Smooth muscle cell (in vitro differentiated cells): Measurements from ENCODE around the gene FHIT. TPM values are rescaled to one million over a fixed set of nuclear protein-coding genes. Genes with fewer than 3 reads are reported as not detected.

Experiments used
- DNase-seq: peaks from one replicate; lab custom pipeline; 2025; ENCODE audit not compliant: unreplicated experiment; lab: John Stamatoyannopoulos, UW
- H2AFZ ChIP-seq: fragments of 200-600 bp; sonication (generic); 2 replicates; pipeline ENCODE4 v1.6.0; 2016; ENCODE audit warnings: antibody characterized with exemption, low read depth, mild to moderate bottlenecking
- H3F3A ChIP-seq: fragments of 200-600 bp; sonication (generic); 2 replicates; pipeline ENCODE4 v1.6.0; 2017; ENCODE audit warnings: antibody characterized with exemption, low read depth
- H3K27ac ChIP-seq: fragments of 200-600 bp; sonication (generic); 2 replicates; pipeline ENCODE4 v1.5.1; 2016; ENCODE audit warnings: low read depth, mild to moderate bottlenecking
- H3K27me3 ChIP-seq: fragments of 200-600 bp; sonication (generic); 2 replicates; pipeline ENCODE4 v1.6.1; 2016; ENCODE audit warnings: low read depth, mild to moderate bottlenecking
- H3K36me3 ChIP-seq: fragments of 200-600 bp; sonication (generic); 2 replicates; pipeline ENCODE4 v1.5.1; 2016; ENCODE audit warnings: low read depth
- H3K4me1 ChIP-seq: fragments of 200-600 bp; sonication (generic); 2 replicates; pipeline ENCODE4 v1.5.1; 2016; ENCODE audit warnings: low read depth
- H3K4me2 ChIP-seq: fragments of 200-600 bp; sonication (generic); 2 replicates; pipeline ENCODE4 v1.6.0; 2016; ENCODE audit warnings: mild to moderate bottlenecking
- H3K4me3 ChIP-seq: fragments of 200-600 bp; sonication (generic); 2 replicates; pipeline ENCODE4 v1.5.1; 2016; ENCODE audit warnings: mild to moderate bottlenecking
- H3K79me2 ChIP-seq: fragments of 200-600 bp; sonication (generic); 2 replicates; pipeline ENCODE4 v1.6.0; 2016; ENCODE audit warnings: low read depth, mild to moderate bottlenecking
- H3K9ac ChIP-seq: fragments of 200-600 bp; sonication (generic); 2 replicates; pipeline ENCODE4 v1.6.0; 2016; ENCODE audit warnings: low read depth
- H3K9me3 ChIP-seq: fragments of 200-600 bp; sonication (generic); replicated peaks from 2 replicates; pipeline ENCODE4 v1.5.1; 2016; ENCODE audit warnings: low read depth
- H4K20me1 ChIP-seq: fragments of 200-600 bp; sonication (generic); 2 replicates; pipeline ENCODE4 v1.6.0; 2016; ENCODE audit warnings: low read depth
- CTCF ChIP-seq: fragments of 200-600 bp; sonication (generic); IDR thresholded peaks from 2 replicates; pipeline ENCODE4 v1.5.1; 2017; ENCODE audit warnings: borderline replicate concordance, mild to moderate bottlenecking, antibody characterized with exemption; ENCODE audit not compliant: insufficient read depth, poor library complexity, severe bottlenecking
- WGBS: methylation state at CpG from one replicate; pipeline ENCODE4 v1.1.7; 2016; ENCODE audit warnings: low lambda C conversion rate; 5-methylcytosine and 5-hydroxymethylcytosine counted together
- polyA plus RNA-seq: library from polyadenylated mRNA; unstranded; fragments of >200 nt; fragmentation: Nextera tagmentation; extraction: Ambion mirVana; gene quantifications from 2 replicates; pipeline ENCODE4 v1.2.1, GENCODE V29; 2016
- total RNA-seq: library from RNA; depleted of rRNA; stranded (reverse); fragments of >200 nt; gene quantifications from 2 replicates; pipeline ENCODE4 v1.2.3, GENCODE V29; 2014

Gene FHIT
- total and polyA plus RNA-seq, 2 experiments from 2014 or later: 5.9 to 6.7 TPM

GRCh38 chr3:59919586-59919985 is 1331.7 kb downstream of the FHIT start:
- Histone ChIP-seq H3K9me3 (no peaks in the 10 kb centered on the region), H3K27me3 (no peaks in the 10 kb centered on the region), H3K4me3 (no peak overlapping the region), H3K9ac (no peak overlapping the region), H3K4me2 (no peak overlapping the region), H3K4me1 (no peaks in the 10 kb centered on the region), H4K20me1 (no peaks in the 10 kb centered on the region), H2AFZ (no peak overlapping the region), H3F3A (no peaks in the 10 kb centered on the region), H3K36me3 (no peaks in the 10 kb centered on the region), H3K27ac (no peak overlapping the region), H3K79me2 (no peaks in the 10 kb centered on the region)
- 93% methylated on average over 2 of the region's 2 CpGs for WGBS
- TF ChIP-seq CTCF: no peak
- DNase-seq: no peak

GRCh38 chr3:59914251-59914650 is 1337.0 kb downstream of the FHIT start:
- no peaks in the 10 kb centered on the region for H3K79me2 ChIP-seq
- no peak for TF ChIP-seq CTCF
- H3K27ac ChIP-seq: no peak overlapping the region
- H3K9me3 ChIP-seq: no peaks in the 10 kb centered on the region
- no peak overlapping the region for H3K9ac ChIP-seq
- no peak for DNase-seq
- no peaks in the 10 kb centered on the region for H4K20me1 ChIP-seq
- no peaks in the 10 kb centered on the region for H3K36me3 ChIP-seq
- no peaks in the 10 kb centered on the region for H3F3A ChIP-seq
- no peaks in the 10 kb centered on the region for H3K27me3 ChIP-seq
- WGBS: 96% methylated on average over 6 of the region's 6 CpGs
- H2AFZ ChIP-seq: no peak overlapping the region
- no peak overlapping the region for H3K4me2 ChIP-seq
- H3K4me1 ChIP-seq: no peaks in the 10 kb centered on the region
- no peak overlapping the region for H3K4me3 ChIP-seq

- no peaks in the 10 kb centered on the region for H4K20me1 ChIP-seq
- no peak overlapping the region for H3K9ac ChIP-seq
- no peaks in the 10 kb centered on the region for H3K27me3 ChIP-seq
- no peak overlapping the region for H3K27ac ChIP-seq
- no peaks in the 10 kb centered on the region for H3K79me2 ChIP-seq
- no peak overlapping the region for H3K4me3 ChIP-seq
- H3K36me3 ChIP-seq: no peaks in the 10 kb centered on the region
- no peak for TF ChIP-seq CTCF
- no peaks in the 10 kb centered on the region for H3K9me3 ChIP-seq
- H3F3A ChIP-seq: no peaks in the 10 kb centered on the region
- no peaks in the 10 kb centered on the region for H3K4me1 ChIP-seq
- no peak overlapping the region for H2AFZ ChIP-seq
- H3K4me2 ChIP-seq: no peak overlapping the region
- DNase-seq: no peak
- 98% methylated on average over 1 of the region's 1 CpG for WGBS
Observed at GRCh38 chr3:59913645-59914044, 1337.6 kb downstream of the FHIT start.

GRCh38 chr3:59908701-59909100 is 1342.6 kb downstream of the FHIT start:
- H3K79me2 ChIP-seq: no peaks in the 10 kb centered on the region
- H3K4me1 ChIP-seq: no peaks in the 10 kb centered on the region
- no peaks in the 10 kb centered on the region for H3F3A ChIP-seq

More at GRCh38 chr3:59908701-59909100, 1342.6 kb downstream of the FHIT start:
- no peak overlapping the region for H2AFZ ChIP-seq
- no peak overlapping the region for H3K9ac ChIP-seq
- no peak overlapping the region for H3K27ac ChIP-seq
- no peak overlapping the region for H3K4me3 ChIP-seq
- no peak overlapping the region for H3K4me2 ChIP-seq
- no peaks in the 10 kb centered on the region for H3K27me3 ChIP-seq
- DNase-seq: no peak
- TF ChIP-seq CTCF: no peak
- H3K9me3 ChIP-seq: no peaks in the 10 kb centered on the region
- WGBS: 91% methylated on average over 2 of the region's 2 CpGs
- H4K20me1 ChIP-seq: no peaks in the 10 kb centered on the region
- no peaks in the 10 kb centered on the region for H3K36me3 ChIP-seq
